Astrocyte (in vitro differentiated cells and primary cell): ENCODE measurements around the gene MICALL2. TPM values are rescaled to one million over a fixed set of nuclear protein-coding genes. Genes with fewer than 3 reads are reported as not detected.

ENCODE experiments used
- DNase-seq: peaks from one replicate; pipeline ENCODE4 v3.0.0-alpha.2; 2010; ENCODE audit warnings: low read depth
- FAIRE-seq: peaks from 2 replicates; lab custom pipeline; 2011; peaks lifted over from hg19 to GRCh38; lab: Jason Lieb, UNC
- H2AFZ ChIP-seq: 2 replicates; pipeline ENCODE4 v1.6.0; 2012; ENCODE audit warnings: low read depth, low read length, inconsistent platforms
- H3K27ac ChIP-seq: 2 replicates; pipeline ENCODE4 v1.5.1; 2011; ENCODE audit warnings: low read depth, low read length, inconsistent platforms
- H3K27me3 ChIP-seq: 2 replicates; pipeline ENCODE4 v1.6.0; 2011; ENCODE audit warnings: low read length, inconsistent platforms; ENCODE audit not compliant: insufficient read depth
- H3K36me3 ChIP-seq: 2 replicates; pipeline ENCODE4 v1.5.1; 2011; ENCODE audit warnings: low read length, inconsistent platforms; ENCODE audit not compliant: insufficient read depth
- H3K4me1 ChIP-seq: 2 replicates; pipeline ENCODE4 v1.5.1; 2011; ENCODE audit warnings: low read length, inconsistent platforms; ENCODE audit not compliant: insufficient read depth
- H3K4me2 ChIP-seq: 2 replicates; pipeline ENCODE4 v1.6.0; 2012; ENCODE audit warnings: low read length, inconsistent platforms
- H3K4me3 ChIP-seq: 2 replicates; pipeline ENCODE4 v1.5.1; 2011; ENCODE audit warnings: low read depth, mild to moderate bottlenecking, low read length, inconsistent platforms; ENCODE audit not compliant: insufficient read depth
- H3K79me2 ChIP-seq: 2 replicates; pipeline ENCODE4 v1.6.0; 2012; ENCODE audit warnings: mild to moderate bottlenecking, low read length, inconsistent platforms; ENCODE audit not compliant: insufficient read depth
- H3K9ac ChIP-seq: 2 replicates; pipeline ENCODE4 v1.6.0; 2012; ENCODE audit warnings: mild to moderate bottlenecking, low read length, inconsistent platforms
- H3K9me3 ChIP-seq: 2 replicates; pipeline ENCODE4 v1.5.1; 2012; ENCODE audit warnings: low read depth, mild to moderate bottlenecking, low read length, inconsistent platforms; ENCODE audit not compliant: insufficient read depth
- H4K20me1 ChIP-seq: 2 replicates; pipeline ENCODE4 v1.6.0; 2012; ENCODE audit warnings: low read length, inconsistent platforms; ENCODE audit not compliant: insufficient read depth
- H3K27ac Mint-ChIP-seq: one replicate; pipeline ENCODE4 v1.8.0; 2021; ENCODE audit warnings: mild to moderate bottlenecking, mixed read lengths; ENCODE audit not compliant: unreplicated experiment
- H3K27me3 Mint-ChIP-seq: one replicate; pipeline ENCODE4 v1.8.0; 2021; ENCODE audit warnings: low read depth, mixed read lengths; ENCODE audit not compliant: unreplicated experiment
- H3K36me3 Mint-ChIP-seq: one replicate; pipeline ENCODE4 v1.8.0; 2021; ENCODE audit warnings: low read depth, mixed read lengths; ENCODE audit not compliant: unreplicated experiment
- H3K4me1 Mint-ChIP-seq: one replicate; pipeline ENCODE4 v1.8.0; 2021; ENCODE audit warnings: low read depth, mixed read lengths; ENCODE audit not compliant: unreplicated experiment
- H3K4me3 Mint-ChIP-seq: one replicate; pipeline ENCODE4 v1.8.0; 2021; ENCODE audit warnings: mild to moderate bottlenecking, moderate library complexity, mixed read lengths; ENCODE audit not compliant: unreplicated experiment
- H3K9me3 Mint-ChIP-seq: one replicate; pipeline ENCODE4 v1.8.0; 2021; ENCODE audit warnings: mild to moderate bottlenecking, mixed read lengths; ENCODE audit not compliant: unreplicated experiment
- EZH2 ChIP-seq: IDR thresholded peaks from 2 replicates; pipeline ENCODE4 v1.6.1; 2012; ENCODE audit warnings: mild to moderate bottlenecking, low read length, inconsistent platforms; ENCODE audit not compliant: insufficient read depth
- total RNA-seq: library from RNA; stranded (reverse); gene quantifications from 2 replicates; pipeline ENCODE4 v1.2.1, GENCODE V29; 2021
- TF ChIP-seq, protein P1 (sequence below): IDR thresholded peaks from 2 replicates; pipeline ENCODE4 v1.5.1; 2011; ENCODE audit warnings: low read depth, mild to moderate bottlenecking, inconsistent platforms, low read length, moderate library complexity; ENCODE audit not compliant: insufficient read depth

Gene MICALL2
- total RNA-seq, 1 donor from 2014 or later = 43.4 TPM

DNA sequence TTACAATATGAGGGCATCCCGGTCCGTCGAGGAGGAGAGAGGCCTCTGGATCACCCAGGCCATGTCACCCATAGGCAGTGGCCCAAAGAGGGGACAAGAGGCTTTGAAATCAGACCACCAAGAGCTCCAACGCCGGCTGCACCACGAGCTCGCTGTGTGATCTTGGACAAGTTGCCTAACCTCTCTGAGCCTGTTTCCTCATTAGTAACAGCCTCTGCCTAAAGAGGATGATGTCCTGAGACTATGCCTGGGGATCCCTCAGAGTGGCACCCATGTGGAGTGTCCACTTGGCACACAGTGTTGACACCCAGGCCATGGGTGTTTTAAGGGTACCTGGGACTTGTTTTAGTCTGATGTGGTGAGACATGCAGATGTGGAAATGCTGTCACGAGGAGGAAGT, 50.8 kb downstream of the MICALL2 start:
- no peaks in the 10 kb centered on the region for H3K9me3 ChIP-seq
- no peak for DNase-seq
- H2AFZ ChIP-seq = no peak overlapping the region
- Mint-ChIP-seq H3K27ac (no peak overlapping the region), H3K9me3 (no peaks in the 10 kb centered on the region), H3K27me3 (peaks cover 46% of the 10 kb centered on the region), H3K4me1 (peaks cover 4% of the 10 kb centered on the region), H3K4me3 (no peak overlapping the region), H3K36me3 (no peaks in the 10 kb centered on the region)
- FAIRE-seq = no peak
- H3K4me2 ChIP-seq = no peak overlapping the region
- H3K4me3 ChIP-seq = no peak overlapping the region
- H4K20me1 ChIP-seq = no peaks in the 10 kb centered on the region
- H3K4me1 ChIP-seq = peaks cover 6% of the 10 kb centered on the region
- no peaks in the 10 kb centered on the region for H3K36me3 ChIP-seq
- H3K27ac ChIP-seq = no peak overlapping the region
- H3K27me3 ChIP-seq = peaks cover 18% of the 10 kb centered on the region
- TF ChIP-seq EZH2 = no peak
- TF ChIP-seq, protein P1, sequence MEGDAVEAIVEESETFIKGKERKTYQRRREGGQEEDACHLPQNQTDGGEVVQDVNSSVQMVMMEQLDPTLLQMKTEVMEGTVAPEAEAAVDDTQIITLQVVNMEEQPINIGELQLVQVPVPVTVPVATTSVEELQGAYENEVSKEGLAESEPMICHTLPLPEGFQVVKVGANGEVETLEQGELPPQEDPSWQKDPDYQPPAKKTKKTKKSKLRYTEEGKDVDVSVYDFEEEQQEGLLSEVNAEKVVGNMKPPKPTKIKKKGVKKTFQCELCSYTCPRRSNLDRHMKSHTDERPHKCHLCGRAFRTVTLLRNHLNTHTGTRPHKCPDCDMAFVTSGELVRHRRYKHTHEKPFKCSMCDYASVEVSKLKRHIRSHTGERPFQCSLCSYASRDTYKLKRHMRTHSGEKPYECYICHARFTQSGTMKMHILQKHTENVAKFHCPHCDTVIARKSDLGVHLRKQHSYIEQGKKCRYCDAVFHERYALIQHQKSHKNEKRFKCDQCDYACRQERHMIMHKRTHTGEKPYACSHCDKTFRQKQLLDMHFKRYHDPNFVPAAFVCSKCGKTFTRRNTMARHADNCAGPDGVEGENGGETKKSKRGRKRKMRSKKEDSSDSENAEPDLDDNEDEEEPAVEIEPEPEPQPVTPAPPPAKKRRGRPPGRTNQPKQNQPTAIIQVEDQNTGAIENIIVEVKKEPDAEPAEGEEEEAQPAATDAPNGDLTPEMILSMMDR = no peak
- H3K9ac ChIP-seq = no peak overlapping the region
- H3K79me2 ChIP-seq = no peaks in the 10 kb centered on the region

DNA sequence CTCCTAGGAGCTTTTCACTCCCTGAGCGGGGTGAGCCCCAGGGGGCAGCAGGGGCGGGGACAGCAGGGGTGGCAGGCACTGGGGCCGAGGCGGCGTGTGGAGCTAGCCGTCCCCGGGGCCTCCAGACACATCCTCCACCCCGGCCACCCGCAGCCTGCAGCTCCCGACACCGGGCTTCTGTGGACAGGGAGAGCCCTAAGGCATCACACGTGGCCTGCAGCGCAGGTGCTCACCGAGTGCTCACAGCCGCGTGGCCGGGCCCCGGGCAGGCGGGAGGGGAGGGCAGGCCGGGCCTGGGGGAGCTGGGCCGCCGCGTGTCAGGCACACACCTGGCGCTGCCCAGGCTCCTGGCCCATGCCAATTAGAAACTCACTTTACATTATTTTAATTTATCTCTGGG, 51.4 kb downstream of the MICALL2 start:
- no peaks in the 10 kb centered on the region for H3K36me3 Mint-ChIP-seq
- Histone ChIP-seq H3K4me2 (no peak overlapping the region), H3K4me3 (no peak overlapping the region), H4K20me1 (no peaks in the 10 kb centered on the region), H3K27me3 (peaks cover 23% of the 10 kb centered on the region), H3K79me2 (no peaks in the 10 kb centered on the region), H3K4me1 (peaks cover 6% of the 10 kb centered on the region), H3K9ac (no peak overlapping the region), H3K36me3 (no peaks in the 10 kb centered on the region), H3K9me3 (no peaks in the 10 kb centered on the region), H3K27ac (no peak overlapping the region), H2AFZ (no peak overlapping the region)
- no peaks in the 10 kb centered on the region for H3K9me3 Mint-ChIP-seq
- H3K27me3 Mint-ChIP-seq = peaks cover 47% of the 10 kb centered on the region
- no peak for FAIRE-seq
- DNase-seq = no peak
- H3K4me3 Mint-ChIP-seq = no peak overlapping the region
- H3K27ac Mint-ChIP-seq = no peak overlapping the region
- peak; percentile 30 for TF ChIP-seq EZH2
- TF ChIP-seq, protein P1 = no peak
- peaks cover 4% of the 10 kb centered on the region for H3K4me1 Mint-ChIP-seq

DNA sequence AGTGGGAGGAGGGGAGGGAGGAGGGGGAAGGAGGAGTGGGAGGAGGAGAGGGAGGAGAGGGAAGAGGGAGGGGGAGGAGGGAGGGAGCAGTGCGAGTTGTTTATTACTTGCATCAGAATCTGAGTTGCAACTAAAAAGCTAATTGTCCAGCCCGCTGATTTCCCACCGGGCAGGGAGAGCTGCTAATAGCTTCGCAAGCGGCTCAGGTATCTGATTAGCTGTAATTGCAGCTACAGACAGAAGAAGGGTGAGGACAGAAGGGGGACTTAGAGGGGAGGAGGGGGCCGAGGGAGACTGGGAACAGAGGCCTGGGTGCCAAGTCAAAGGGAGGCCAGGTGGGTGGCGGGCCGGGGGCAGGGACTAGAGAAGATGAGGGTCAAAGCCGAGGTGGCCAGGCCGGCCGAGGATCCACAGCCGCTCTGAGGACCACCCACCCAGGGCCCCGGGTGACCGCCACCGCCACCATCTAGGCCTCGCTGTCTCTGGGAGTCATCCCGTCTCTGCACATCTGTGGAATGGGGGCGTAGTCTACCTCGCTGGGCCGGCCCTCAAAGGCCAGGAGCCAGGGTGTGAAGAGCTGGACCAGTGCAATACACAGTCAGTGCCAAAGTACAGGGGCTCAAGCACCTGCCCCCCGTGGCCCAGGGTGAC, 54.2 kb downstream of the MICALL2 start:
- H4K20me1 ChIP-seq = no peaks in the 10 kb centered on the region
- no peak overlapping the region for H3K4me3 ChIP-seq
- no peaks in the 10 kb centered on the region for H3K36me3 Mint-ChIP-seq
- DNase-seq (no peak), FAIRE-seq (no peak)
- H3K27me3 Mint-ChIP-seq = peaks cover 62% of the 10 kb centered on the region
- no peak overlapping the region for H3K4me2 ChIP-seq
- H2AFZ ChIP-seq = no peak overlapping the region
- peaks cover 4% of the 10 kb centered on the region for H3K4me1 Mint-ChIP-seq
- no peak overlapping the region for H3K27ac ChIP-seq
- H3K27me3 ChIP-seq = peaks cover 41% of the 10 kb centered on the region
- no peak overlapping the region for H3K27ac Mint-ChIP-seq
- H3K9me3 Mint-ChIP-seq = peaks cover 6% of the 10 kb centered on the region
- peaks cover 6% of the 10 kb centered on the region for H3K4me1 ChIP-seq
- H3K79me2 ChIP-seq = no peaks in the 10 kb centered on the region
- peaks cover 7% of the 10 kb centered on the region for H3K9me3 ChIP-seq
- TF ChIP-seq EZH2 = no peak
- TF ChIP-seq, protein P1 = no peak
- no peak overlapping the region for H3K9ac ChIP-seq
- no peak overlapping the region for H3K4me3 Mint-ChIP-seq
- H3K36me3 ChIP-seq = no peaks in the 10 kb centered on the region
